Common myeloid progenitor, CD34-positive (primary cell): ENCODE data around the gene RELL2.

Source experiments
- CTCF ChIA-PET: fragments of 350-600 bp; sonication (Branson Sonifier 250); formaldehyde crosslinking; loops from one replicate; lab custom pipeline; 2021; ENCODE audit warnings: antibody characterized with exemption; lab: Charles Lee
- POLR2A ChIA-PET: fragments of 350-600 bp; sonication (Branson Sonifier 250); formaldehyde crosslinking; loops from one replicate; lab custom pipeline; 2021; ENCODE audit warnings: antibody characterized with exemption; lab: Charles Lee
- DNase-seq, 3 donors: peaks; one replicate each; pipeline versions ENCODE4 v3.0.0 to v3.0.0-alpha.2; 2013
- H3K27ac ChIP-seq, 2 experiments: 1 replicate in 1 of 2; 2 replicates in 1 of 2; pipeline ENCODE4 v1.7.0; 2013; ENCODE audit warnings: inconsistent platforms in 2 of 2, low read length in 2 of 2, mild to moderate bottlenecking in 2 of 2, low read depth in 1 of 2, moderate library complexity in 1 of 2; ENCODE audit not compliant: severe bottlenecking in 2 of 2, insufficient read depth in 1 of 2, poor library complexity in 1 of 2
- H3K27me3 ChIP-seq, 5 experiments: replicated peaks in 2 of 5; 1 replicate in 3 of 5; 2 replicates in 2 of 5; pipeline versions ENCODE4 v1.6.1 to v1.7.0; 2013; ENCODE audit warnings: low read length in 4 of 5, mild to moderate bottlenecking in 2 of 5, moderate library complexity in 2 of 5, inconsistent platforms in 1 of 5; ENCODE audit not compliant: insufficient read depth in 5 of 5, control insufficient read depth in 4 of 5
- H3K36me3 ChIP-seq, 4 experiments: 1 replicate in 2 of 4; 2 replicates in 2 of 4; pipeline versions ENCODE4 v1.6.1 to v1.7.0; 2013; ENCODE audit warnings: low read length in 3 of 4, control low read depth in 1 of 4, mild to moderate bottlenecking in 1 of 4; ENCODE audit not compliant: control insufficient read depth in 4 of 4, insufficient read depth in 4 of 4
- H3K4me1 ChIP-seq, 4 experiments: 1 replicate in 3 of 4; 2 replicates in 1 of 4; pipeline versions ENCODE4 v1.6.1 to v1.7.1; 2013; ENCODE audit warnings: low read length in 3 of 4, mild to moderate bottlenecking in 3 of 4, control low read depth in 1 of 4, inconsistent platforms in 1 of 4, moderate library complexity in 1 of 4; ENCODE audit not compliant: control insufficient read depth in 4 of 4, insufficient read depth in 4 of 4; ENCODE audit errors: control extremely low read depth in 1 of 4
- H3K4me3 ChIP-seq, 7 experiments: 1 replicate in 4 of 7; 2 replicates in 3 of 7; pipeline versions ENCODE4 v1.5.1 to v1.7.0; 2013; ENCODE audit warnings: mild to moderate bottlenecking in 7 of 7, low read length in 6 of 7, moderate library complexity in 6 of 7, inconsistent platforms in 2 of 7, low read depth in 2 of 7, control low read depth in 1 of 7; ENCODE audit not compliant: insufficient read depth in 4 of 7, control insufficient read depth in 1 of 7; ENCODE audit errors: extremely low read depth in 1 of 7
- H3K9me3 ChIP-seq, 5 experiments: 1 replicate in 4 of 5; 2 replicates in 1 of 5; pipeline versions ENCODE4 v1.6.1 to v1.7.1; 2013; ENCODE audit warnings: low read length in 4 of 5, mild to moderate bottlenecking in 2 of 5, inconsistent platforms in 1 of 5, low read depth in 1 of 5, moderate library complexity in 1 of 5; ENCODE audit not compliant: control insufficient read depth in 4 of 5, insufficient read depth in 2 of 5; ENCODE audit errors: control extremely low read depth in 1 of 5
- WGBS: methylation state at CpG from one replicate; pipeline ENCODE4 v1.1.5; 2013; ENCODE audit not compliant: insufficient coverage; 5-methylcytosine and 5-hydroxymethylcytosine counted together

Gene RELL2

DNA sequence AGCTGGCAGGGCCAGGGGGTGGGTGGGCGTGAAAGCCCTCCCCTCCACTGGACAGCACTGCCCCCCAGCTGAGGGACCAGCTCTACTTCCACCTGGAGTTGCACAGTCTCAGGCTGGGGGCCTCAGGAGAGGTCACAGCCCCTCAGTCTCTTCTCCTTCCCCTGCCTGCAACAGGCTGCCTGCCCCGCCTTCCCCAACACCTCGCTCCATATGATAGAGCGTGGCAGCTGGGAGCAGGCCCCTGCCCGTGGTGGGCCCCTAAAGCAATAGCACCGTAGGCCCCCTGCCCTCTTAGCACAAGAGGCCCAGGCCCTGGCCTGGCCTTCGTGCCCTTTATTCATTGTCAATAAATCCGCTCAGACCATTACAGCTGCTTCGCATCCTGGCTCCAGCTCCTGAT is 3.9 kb downstream of the RELL2 start:
- H3K4me3 ChIP-seq: no peak overlapping the region

DNA sequence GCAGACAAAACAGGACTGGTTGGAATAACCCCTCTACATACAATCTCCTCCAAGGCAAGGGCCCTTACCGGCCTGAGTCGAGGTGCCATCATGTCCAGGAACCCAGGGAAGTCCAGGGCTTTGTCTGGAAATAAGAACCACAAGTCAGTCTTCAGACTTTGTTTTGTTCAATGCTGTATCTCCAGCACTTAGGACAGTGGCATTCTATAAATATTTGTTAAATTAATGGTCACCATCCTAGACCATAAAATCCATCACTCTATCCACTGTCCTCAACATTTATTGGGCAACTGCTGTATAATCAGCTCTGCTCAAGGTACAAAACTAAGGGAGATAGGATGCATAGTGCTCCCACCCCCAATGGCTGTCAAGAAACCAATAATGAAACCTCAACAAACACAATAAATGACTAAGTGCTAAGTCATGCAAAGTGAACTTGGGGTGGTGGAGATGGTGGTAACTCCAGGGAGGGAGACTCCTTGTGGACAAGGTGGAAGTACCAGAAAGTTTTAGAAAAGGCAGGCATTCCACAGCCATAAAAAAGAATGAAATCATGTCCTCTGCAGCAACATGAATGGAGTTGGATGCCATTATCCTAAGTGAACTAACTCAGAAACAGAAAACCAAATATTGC is 5.0 kb downstream of the RELL2 start:
- ChIA-PET POLR2A (no interaction called here), CTCF (interaction anchor here (1.0 to 2.4 kb wide), 6 partner anchors 10 to 327 kb away, joined by 3 to 9 read pairs (median 4); partner anchors contain the start of gene RNF14)
- WGBS: 100% methylated on average over 2 of the region's 2 CpGs
- Histone ChIP-seq H3K4me1 (peaks cover 0 to 19% (median 15%) of the 10 kb centered on the region in 4 experiments), H3K27me3 (no peaks in the 10 kb centered on the region), H3K27ac (no peak overlapping the region), H3K9me3 (no peaks in the 10 kb centered on the region), H3K4me3 (no peak overlapping the region), H3K36me3 (peaks cover 1 to 41% (median 17%) of the 10 kb centered on the region in 4 experiments)
- peak in 2 of 3 donors; percentile 46 for DNase-seq

More for the DNA sequence above, 3.9 kb downstream of the RELL2 start:
- no peaks in the 10 kb centered on the region for H3K9me3 ChIP-seq
- H3K4me1 ChIP-seq: peaks cover 4 to 25% (median 22%) of the 10 kb centered on the region in 4 experiments
- no peak overlapping the region for H3K27ac ChIP-seq
- CTCF ChIA-PET: interaction anchor here (0.9 to 1.3 kb wide), 2 partner anchors 13 to 49 kb away, joined by 3 to 5 read pairs; no protein-coding TSS in a partner anchor
- DNase-seq: no peak
- POLR2A ChIA-PET: no interaction called here
- H3K27me3 ChIP-seq: no peaks in the 10 kb centered on the region
- 88% methylated on average over 9 of the region's 9 CpGs for WGBS
- peaks cover 0 to 30% (median 11%) of the 10 kb centered on the region in 4 experiments for H3K36me3 ChIP-seq

DNA sequence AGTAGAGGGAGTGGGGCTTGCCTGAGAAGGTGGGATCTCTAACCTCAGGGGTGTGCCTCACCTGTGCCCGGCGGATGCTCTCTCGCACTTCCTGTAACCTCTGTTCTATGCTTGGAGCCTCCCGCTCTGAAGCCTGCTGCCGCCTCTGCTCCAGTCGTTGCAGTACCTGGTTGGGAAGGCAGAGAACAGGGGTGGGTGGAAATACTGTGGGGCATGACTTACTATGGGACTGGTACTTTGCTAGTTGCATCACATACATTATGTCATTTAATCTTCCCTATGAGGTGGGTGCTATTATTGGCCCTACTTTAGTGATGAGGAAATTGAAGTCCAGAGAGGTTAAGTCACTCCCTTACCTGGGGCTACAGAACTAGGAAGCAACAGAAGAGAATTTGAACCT is 9.2 kb downstream of the RELL2 start:
- Histone ChIP-seq H3K4me3 (no peak overlapping the region), H3K4me1 (peaks cover 0 to 7% (median 5%) of the 10 kb centered on the region in 4 experiments), H3K27me3 (no peaks in the 10 kb centered on the region), H3K36me3 (peaks cover 2 to 53% (median 25%) of the 10 kb centered on the region in 4 experiments), H3K27ac (no peak overlapping the region), H3K9me3 (no peaks in the 10 kb centered on the region)
- 100% methylated on average over 3 of the region's 6 CpGs for WGBS
- ChIA-PET POLR2A (no interaction called here), CTCF (interaction anchor here (1.3 to 1.4 kb wide), 2 partner anchors 8 to 14 kb away, joined by 3 read pairs; no protein-coding TSS in a partner anchor)
- DNase-seq: no peak

DNA sequence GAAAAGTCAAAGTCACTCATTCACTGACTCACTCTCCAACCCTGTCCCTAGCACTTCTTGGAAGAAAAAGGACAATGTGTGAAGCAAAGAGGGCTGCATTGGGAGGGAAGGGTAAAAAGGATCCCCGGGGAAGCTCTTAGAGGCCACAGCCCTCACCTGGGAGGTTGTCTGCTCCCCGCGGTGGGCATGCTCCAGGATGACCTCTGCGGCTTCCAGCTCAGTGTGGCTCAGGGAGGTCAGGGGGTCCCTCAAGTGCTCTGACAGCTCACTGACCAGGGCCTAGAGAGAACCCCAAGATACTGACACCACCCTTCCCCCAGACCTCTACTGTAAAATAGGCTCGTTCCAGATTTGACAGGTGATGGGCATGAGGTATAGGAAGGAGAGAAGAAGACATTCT is 10.4 kb downstream of the RELL2 start:
- Histone ChIP-seq H3K36me3 (peaks cover 2 to 48% (median 25%) of the 10 kb centered on the region in 4 experiments), H3K27me3 (no peaks in the 10 kb centered on the region), H3K4me1 (peaks cover 5 to 14% (median 12%) of the 10 kb centered on the region in 4 experiments), H3K9me3 (no peaks in the 10 kb centered on the region), H3K27ac (no peak overlapping the region), H3K4me3 (no peak overlapping the region)
- 98% methylated on average over 5 of the region's 5 CpGs for WGBS
- POLR2A ChIA-PET: no interaction called here
- CTCF ChIA-PET: interaction anchor here (1.0 to 1.4 kb wide), 4 partner anchors 9 to 27 kb away, joined by 3 read pairs; no protein-coding TSS in a partner anchor
- DNase-seq: no peak

DNA sequence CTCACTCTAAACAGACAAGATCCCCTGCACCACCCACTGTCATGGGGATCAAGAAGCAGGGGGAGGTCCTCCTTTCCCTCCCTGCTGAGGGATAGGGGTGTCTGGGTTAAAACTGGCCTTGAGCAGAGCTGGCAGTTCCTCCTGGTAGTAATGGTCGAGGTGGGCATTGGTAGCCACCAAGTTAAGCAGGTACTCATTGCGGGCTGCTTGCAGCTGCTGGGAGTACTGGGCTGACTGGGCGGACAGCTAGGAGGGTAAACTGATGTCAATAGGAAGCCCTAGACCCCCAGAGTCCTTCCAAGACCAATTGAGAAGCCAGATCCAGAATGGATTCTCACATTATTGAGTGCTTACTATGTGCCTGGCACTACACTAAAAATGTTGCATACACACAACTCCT is 11.1 kb downstream of the RELL2 start:
- DNase-seq: no peak
- Histone ChIP-seq H3K27me3 (no peaks in the 10 kb centered on the region), H3K27ac (no peak overlapping the region), H3K4me1 (peaks cover 5 to 15% (median 12%) of the 10 kb centered on the region in 4 experiments), H3K36me3 (peaks cover 2 to 45% (median 23%) of the 10 kb centered on the region in 4 experiments), H3K9me3 (no peaks in the 10 kb centered on the region), H3K4me3 (no peak overlapping the region)
- WGBS: 100% methylated on average over 2 of the region's 3 CpGs
- POLR2A ChIA-PET: interaction anchor here (0.7 kb wide), 1 partner anchor 856 kb away, joined by 3 read pairs; no protein-coding TSS in a partner anchor
- CTCF ChIA-PET: interaction anchor here (1.0 kb wide), 1 partner anchor 27 kb away, joined by 3 read pairs; no protein-coding TSS in a partner anchor

DNA sequence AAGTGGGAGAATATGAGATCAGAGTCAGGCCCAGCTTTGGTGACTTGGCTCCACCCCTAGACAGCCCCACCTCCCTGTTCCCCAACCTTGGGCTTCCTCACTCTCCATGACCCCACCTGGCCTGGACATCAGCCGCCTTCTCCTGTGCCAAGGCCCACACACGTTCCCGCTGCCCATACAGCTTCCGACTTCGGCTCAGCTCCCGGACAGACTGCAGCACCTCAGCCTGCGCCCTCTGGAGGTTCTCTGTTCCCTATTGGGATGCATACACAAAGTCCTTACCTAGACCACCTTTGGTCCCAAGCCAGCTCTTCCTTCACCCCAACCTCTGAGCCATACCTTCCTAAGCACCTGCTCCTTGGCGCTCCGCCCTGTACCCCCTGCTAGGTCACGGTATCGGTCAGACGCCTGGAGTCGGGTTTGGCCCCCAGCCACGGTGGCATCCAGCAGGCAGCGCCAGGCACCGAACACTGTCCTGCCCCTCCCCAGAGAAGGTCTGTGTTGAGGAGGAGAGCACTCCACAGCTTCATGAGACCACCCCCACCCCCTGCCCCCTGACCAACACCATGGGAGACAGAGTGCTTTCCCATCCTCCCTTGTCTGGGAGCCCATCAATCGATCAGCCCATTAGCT is 12.4 kb downstream of the RELL2 start:
- ChIA-PET CTCF (interaction anchor here (1.1 kb wide), 1 partner anchor 14 kb away, joined by 3 read pairs; no protein-coding TSS in a partner anchor), POLR2A (no interaction called here)
- peaks cover 2 to 40% (median 19%) of the 10 kb centered on the region in 4 experiments for H3K36me3 ChIP-seq
- no peak overlapping the region for H3K27ac ChIP-seq
- WGBS: 99% methylated on average over 17 of the region's 17 CpGs
- DNase-seq: no peak
- no peaks in the 10 kb centered on the region for H3K27me3 ChIP-seq
- H3K4me1 ChIP-seq: peaks cover 5 to 15% (median 11%) of the 10 kb centered on the region in 4 experiments
- H3K9me3 ChIP-seq: no peaks in the 10 kb centered on the region
- H3K4me3 ChIP-seq: no peak overlapping the region
